ENCODE measurements around the gene LRRK1. TPM values are rescaled to one million over a fixed set of nuclear protein-coding genes. Genes with fewer than 3 reads are reported as not detected.
"Not testable (repeated sequence)": the region's sequence is repeated elsewhere in the genome, so short reads cannot be mapped to it uniquely, and the experiment has no call there.

Gene LRRK1
- total and polyA plus RNA-seq, 2 of the 4 experiments (the other 2 are of a cell fraction): 3.0 to 5.8 TPM

DNA sequence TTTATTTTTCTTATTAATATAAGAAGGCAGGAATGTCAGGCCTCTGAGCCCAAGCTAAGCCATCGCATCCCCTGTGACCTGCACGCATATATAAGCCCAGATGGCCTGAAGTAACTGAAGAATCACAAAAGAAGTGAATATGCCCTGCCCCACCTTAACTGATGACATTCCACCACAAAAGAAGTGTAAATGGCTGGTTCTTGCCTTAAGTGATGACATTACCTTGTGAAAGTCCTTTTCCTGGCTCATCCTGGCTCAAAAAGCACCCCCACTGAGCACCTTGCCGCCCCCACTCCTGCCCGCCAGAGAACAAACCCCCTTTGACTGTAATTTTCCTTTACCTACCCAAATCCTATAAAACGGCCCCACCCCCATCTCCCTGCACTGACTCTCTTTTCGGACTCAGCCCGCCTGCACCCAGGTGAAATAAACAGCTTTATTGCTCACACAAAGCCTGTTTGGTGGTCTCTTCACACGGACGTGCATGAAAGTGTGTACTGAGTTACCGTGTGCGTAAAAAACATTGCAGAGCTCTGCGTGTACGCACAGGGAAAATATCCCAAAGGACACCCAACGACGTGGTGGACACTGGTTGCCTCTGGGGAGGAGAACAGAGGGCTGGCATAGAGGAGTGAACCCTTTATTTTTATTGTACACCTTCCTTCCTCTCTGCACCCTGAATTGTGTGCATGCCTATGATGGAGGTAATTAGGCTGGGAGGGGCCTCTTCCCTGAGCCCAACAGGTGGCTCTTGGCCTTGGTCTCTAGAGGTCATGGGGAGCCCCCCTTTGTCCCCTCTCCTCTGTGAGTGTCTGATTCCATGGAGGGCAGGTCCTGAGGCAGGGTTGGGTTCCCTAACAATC, 158.9 kb downstream of the LRRK1 start:
- H3K23ac ChIP-seq (ENCODE audit: low read depth, low read length); POLR2A ChIA-PET (ENCODE audit: unreplicated experiment); in situ Hi-C loops (cut with MboI; ENCODE audit: low sequenced_read_pairs); DNase-seq; H4K20me1 ChIP-seq (ENCODE audit: insufficient read depth, low read length); H4K8ac ChIP-seq (ENCODE audit: low read depth in 2 of 2, low read length in 2 of 2); H2AK5ac ChIP-seq (ENCODE audit: low read depth, low read length); H2BK20ac ChIP-seq (ENCODE audit: low read depth, low read length); H3K4me3 ChIP-seq (ENCODE audit: insufficient read depth, low read depth, low read length); intact Hi-C loops (cut with micrococcal nuclease); H3K4me2 ChIP-seq (ENCODE audit: low read depth, low read length); H2AK9ac ChIP-seq (replicated peaks; ENCODE audit: low read depth, low read length, poor library complexity); H3K56ac ChIP-seq (ENCODE audit: extremely low read depth, insufficient read depth, low read length); H3K4ac ChIP-seq (ENCODE audit: low read depth, low read length); dilution Hi-C loops (cut with HindIII; ENCODE audit: low sequenced_read_pairs, unreplicated experiment); H2BK5ac ChIP-seq (ENCODE audit: low read depth, low read length, poor library complexity, severe bottlenecking); H4K5ac ChIP-seq (ENCODE audit: low read depth, low read length); H3K79me1 ChIP-seq (ENCODE audit: low read depth in 1 of 2, low read length in 2 of 2); H3K9me3 ChIP-seq (ENCODE audit: control insufficient read depth, insufficient read depth, low read length); H2BK15ac ChIP-seq (ENCODE audit: low read depth, low read length); BruUV-seq (replicated peaks); H3K36me3 ChIP-seq (ENCODE audit: control insufficient read depth, insufficient read depth, low read length); H2AFZ ChIP-seq (replicated peaks; ENCODE audit: low read length, poor library complexity); H3K14ac ChIP-seq (replicated peaks; ENCODE audit: low read depth, low read length); H3K4me1 ChIP-seq (ENCODE audit: control insufficient read depth, insufficient read depth, low read length); ATAC-seq (ENCODE audit: low read depth); H3K9ac ChIP-seq (ENCODE audit: low read depth, low read length); H3K27ac ChIP-seq (ENCODE audit: insufficient read depth, low read length); H3K9me1 ChIP-seq (ENCODE audit: insufficient read depth, low read length); H3K18ac ChIP-seq (ENCODE audit: low read depth, low read length); H3K27me3 ChIP-seq (ENCODE audit: control insufficient read depth, insufficient read depth, low read length); CTCF ChIA-PET; H2BK120ac ChIP-seq (ENCODE audit: low read depth, low read length); H4K91ac ChIP-seq (ENCODE audit: insufficient read depth, low read depth, low read length): not testable (repeated sequence)
- 90% methylated on average over 5 of the region's 15 CpGs; no CpG with 5 or more reads in 1 of the 2 experiments for WGBS, 2 experiments (ENCODE audit: extremely low coverage in 2 of 2, insufficient read length in 1 of 2)
